Endometrial microvascular endothelial cells (primary cell): Measurements from ENCODE around the gene GLUD1. TPM values are rescaled to one million over a fixed set of nuclear protein-coding genes. Genes with fewer than 3 reads are reported as not detected.
"Not testable (repeated sequence)": the region's sequence is repeated elsewhere in the genome, so short reads cannot be mapped to it uniquely, and the experiment has no call there.

Source experiments
- in situ Hi-C: cut with HindIII; loops from 2 replicates; pipeline ENCODE4 v1.10.0; 2017; ENCODE audit warnings: low sequenced_read_pairs, low pct_unique_long_range_greater_than_20kb; ENCODE audit errors: inconsistent ontology term
- total RNA-seq: library from RNA; depleted of rRNA; stranded (reverse); fragments of >200 nt; gene quantifications from one replicate; pipeline ENCODE4 v1.2.3, GENCODE V29; 2015; ENCODE audit errors: inconsistent ontology term

Gene GLUD1
- total RNA-seq, 1 donor from 2014 or later: 146 TPM

DNA sequence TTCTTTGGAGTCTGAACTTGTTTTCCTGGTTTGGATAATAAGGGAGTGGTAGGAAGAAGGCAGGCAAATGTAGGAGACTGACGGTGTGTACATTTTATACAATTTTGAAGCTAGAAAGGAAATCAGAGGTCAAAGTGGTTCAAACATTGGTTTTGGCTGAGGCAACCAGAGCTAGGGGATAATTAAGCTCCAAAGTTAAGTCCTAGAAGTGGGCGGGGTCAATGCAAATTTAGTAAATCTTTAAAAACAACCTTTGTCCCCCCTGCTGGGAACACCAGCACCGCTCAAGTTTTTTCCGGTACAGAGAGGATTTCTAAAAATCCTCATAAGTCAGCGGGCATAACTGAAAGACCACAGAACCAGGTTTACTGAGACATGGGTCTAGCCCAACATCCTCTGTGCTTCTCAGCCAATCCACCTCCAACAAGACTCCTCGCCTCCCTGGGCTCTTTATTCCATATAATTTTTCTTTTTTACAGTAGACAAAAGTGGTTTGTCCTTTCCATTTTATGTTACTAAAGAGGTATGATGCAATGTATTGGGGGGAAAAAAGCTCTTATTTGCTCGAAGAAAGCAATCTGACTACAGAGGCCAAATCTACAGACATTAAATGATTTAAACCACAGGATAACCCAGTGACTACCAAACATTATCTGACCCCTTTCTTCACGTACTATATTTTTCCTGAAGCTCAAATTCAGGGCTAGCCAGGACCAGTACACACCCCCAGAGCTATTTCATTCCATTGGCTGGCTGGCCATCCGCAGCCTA is 1.6 kb downstream of the GLUD1 start:
- in situ Hi-C loops: no loop called here

DNA sequence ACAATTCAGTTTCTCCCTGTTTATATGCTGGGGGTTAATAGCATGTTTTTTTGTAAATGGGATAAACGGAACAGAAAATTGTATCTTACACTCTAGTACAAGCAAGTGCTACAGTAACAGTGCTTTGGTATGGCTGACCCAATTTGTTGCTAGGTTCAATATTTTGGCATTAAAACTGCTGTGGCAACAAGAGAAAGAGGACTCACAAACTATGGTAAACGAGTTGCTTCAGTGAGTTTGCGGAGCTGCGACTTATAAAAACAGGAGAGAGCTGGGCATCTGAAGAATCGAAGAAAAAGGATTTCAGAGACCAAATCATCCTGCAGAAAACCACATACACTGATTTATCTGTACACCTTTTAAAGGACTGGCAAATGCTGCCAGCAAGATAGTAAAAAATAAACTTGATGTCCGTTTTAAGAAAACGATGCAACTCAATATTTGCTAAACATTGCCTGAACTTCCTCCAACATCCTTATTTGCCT is 2.2 kb downstream of the GLUD1 start:
- in situ Hi-C loops: no loop called here

DNA sequence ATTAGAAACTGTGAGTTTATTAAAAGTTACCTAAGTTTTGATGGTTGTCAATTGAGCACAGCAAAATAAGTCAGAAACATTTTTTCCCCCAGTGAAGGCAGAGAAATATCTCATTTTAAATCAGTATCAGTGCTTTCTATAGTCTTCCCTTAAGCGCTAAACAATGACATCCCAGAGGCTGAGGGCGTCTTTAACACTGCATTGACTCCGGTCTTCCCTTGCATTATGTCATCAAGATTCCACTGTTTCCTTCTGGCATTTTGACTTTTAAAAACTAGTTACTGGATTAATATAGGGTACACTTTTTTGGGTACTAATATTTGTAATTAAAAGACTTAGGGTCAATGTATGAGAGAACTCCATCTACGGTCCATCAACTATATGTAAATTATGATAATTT is 3.9 kb downstream of the GLUD1 start:
- in situ Hi-C loops: no loop called here

DNA sequence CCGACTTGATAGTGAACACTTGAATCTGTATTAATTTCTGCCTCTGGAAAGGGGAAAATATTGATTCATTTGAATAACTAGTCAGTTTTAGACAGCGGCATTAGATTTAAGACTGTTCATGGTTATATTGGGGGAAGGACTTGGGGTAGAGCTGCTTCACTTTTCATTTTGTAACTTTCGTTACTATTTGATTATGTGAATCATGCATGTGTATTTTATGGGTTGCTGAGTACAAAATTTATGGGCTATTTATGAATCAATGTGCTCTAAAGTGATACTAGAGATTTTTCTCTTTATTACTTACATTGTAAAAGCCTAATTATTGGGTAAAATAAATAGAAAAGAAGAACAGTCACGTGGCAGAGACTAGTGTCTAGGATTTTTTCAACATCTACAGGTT is 4.9 kb downstream of the GLUD1 start:
- in situ Hi-C loops: no loop called here

DNA sequence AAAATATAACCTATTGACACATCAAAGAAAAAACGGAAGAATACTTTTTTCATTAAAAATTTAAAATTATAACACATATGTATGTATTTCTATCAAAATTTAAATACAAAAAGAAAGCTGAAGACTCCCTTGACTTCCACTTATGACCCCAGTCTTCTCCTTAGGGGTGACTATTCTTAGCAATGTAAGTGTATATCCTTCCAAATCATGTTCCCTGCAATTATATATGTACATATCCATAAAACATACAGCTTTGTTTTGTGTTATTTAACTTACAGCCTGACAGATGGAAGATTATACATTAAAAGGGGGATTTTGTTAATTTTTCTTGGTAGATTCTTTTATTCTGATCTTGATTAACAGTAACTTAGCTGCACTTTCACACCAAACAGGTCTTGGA is 9.1 kb downstream of the GLUD1 start:
- in situ Hi-C loops: no loop called here

DNA sequence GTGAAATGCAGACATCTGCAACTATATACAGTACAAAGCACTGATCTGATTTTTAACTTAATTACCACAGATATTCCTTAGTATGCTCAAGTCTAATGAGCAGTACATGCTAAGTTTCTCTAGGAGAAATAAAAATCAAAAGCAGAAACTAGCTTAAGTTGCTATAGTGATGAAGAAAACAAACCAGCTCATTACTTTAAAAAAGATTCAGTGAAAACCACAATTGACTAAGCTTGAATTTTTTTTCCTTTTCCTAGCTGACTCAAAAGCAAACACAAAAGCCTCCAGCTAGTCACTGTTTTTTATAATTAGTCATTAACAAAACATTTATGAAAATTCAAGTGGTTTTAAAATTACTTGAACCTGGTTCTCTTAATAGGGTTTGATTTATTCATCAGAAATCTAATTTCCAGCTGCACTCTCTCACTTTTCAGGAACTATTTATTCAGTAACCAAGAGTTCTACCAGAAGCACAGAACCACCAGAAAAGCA is 10.3 kb downstream of the GLUD1 start:
- in situ Hi-C loops: not testable (repeated sequence)

DNA sequence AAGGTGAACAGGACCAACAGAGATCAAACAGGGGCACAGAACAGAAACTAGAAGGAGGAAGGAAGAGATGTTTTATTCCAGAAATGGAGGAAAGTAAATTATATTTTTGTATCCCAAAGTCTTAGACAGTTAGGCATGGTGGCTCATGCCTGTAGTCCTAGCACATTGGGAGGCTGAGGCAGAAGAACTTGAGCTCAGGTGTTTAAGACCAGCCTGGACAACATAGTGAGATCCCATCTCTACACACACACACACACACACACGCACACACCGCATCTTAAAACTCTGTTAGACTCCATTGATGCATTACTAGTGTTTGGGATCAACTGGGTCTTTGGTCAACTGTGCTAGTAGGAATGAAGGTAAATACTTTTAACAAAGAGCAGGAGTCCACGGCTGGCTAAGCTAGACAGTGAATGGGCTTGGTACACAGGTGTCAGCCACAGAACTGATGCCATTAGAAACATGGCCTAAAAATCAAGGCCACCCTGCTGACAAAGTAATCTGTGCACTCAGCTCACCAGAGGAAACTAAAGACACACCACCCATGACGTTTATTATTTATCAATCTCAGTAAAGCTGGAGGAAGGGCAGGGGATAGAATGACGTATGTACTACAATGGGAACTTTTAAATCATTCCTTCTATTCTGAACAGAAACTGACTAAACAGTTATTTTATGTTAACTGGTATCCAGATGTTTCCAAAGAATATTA is 10.9 kb downstream of the GLUD1 start:
- in situ Hi-C loops: not testable (repeated sequence)

DNA sequence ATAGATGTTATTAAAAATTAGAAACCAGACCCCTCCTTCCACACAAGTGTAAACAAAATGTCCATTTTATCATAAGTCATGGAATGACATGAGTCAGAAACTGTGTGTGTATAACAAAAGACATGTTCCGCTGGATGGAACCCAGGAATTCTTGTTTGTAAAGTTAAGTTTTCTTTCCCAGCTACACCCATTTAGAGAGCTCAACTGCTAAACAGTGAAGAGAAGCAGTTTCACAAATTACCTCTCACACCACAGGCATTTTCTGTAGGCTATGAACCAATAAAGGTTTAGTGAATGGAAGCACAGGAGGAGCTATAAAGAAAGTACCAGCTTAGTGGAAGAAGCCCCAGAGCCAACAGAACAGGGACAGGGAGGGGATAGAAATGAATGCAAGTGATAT is 12.4 kb downstream of the GLUD1 start:
- in situ Hi-C loops: not testable (repeated sequence)

DNA sequence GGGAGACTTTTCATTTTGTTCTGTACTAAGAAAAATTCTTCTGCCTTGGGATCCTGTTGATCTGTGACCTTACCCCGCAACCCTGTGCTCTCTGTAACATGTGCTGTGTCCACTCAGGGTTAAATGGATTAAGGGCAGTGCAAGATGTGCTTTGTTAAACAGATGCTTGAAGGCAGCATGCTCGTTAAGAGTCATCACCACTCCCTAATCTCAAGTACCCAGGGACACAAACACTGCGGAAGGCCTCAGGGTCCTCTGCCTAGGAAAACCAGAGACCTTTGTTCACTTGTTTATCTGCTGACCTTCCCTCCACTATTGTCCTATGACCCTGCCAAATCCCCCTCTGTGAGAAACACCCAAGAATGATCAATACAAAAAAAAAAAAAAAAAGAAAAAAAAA is 13.1 kb downstream of the GLUD1 start:
- in situ Hi-C loops: not testable (repeated sequence)

DNA sequence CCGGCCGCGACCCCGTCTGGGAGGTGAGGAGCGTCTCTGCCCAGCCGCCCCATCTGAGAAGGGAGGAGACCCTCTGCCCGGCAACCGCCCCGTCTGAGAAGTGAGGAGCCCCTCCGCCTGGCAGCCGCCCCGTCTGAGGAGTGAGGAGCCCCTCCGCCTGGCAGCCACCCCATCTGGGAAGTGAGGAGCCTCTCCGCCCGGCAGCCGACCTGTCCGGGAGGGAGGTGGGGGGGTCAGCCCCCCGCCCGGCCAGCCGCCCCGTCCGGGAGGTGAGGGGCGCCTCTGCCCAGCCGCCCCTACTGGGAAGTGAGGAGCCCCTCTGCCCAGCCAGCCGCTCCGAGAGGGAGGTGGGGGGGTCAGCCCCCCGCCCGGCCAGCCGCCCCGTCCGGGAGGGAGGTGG is 14.0 kb downstream of the GLUD1 start:
- in situ Hi-C loops: not testable (repeated sequence)

DNA sequence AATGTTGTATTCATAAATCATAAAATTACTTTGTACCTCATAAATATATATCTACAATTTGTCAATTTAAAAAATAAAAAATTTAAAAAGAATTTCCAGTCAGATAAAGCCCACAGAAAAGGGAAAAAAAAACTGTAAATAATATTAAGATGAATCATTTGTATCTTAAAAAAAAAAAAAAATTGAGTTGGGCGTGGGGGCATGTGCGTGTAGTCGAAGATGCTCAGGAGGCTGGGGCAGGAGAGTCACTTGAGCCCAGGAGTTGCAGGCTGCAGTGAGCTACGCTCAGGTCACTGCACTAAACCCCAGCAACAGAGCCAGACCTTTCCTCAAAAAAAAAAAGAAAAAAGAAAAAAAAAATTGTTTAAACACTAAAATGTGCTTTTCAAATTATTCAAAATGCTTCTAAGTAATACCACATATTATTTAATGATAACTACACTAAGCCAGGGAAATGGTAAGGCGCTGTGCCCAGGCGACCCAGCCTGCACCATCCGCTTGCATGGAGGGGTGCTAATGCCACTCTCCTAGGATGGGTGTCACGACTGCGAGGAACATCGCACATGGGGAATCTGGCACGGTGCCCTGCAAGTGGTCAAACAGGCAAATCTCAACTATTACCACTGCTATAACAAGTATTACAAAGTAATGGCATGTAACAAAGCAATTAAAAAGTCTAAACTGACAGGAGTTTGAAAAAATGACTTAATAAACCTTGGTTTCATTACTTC is 15.4 kb downstream of the GLUD1 start:
- in situ Hi-C loops: no loop called here

DNA sequence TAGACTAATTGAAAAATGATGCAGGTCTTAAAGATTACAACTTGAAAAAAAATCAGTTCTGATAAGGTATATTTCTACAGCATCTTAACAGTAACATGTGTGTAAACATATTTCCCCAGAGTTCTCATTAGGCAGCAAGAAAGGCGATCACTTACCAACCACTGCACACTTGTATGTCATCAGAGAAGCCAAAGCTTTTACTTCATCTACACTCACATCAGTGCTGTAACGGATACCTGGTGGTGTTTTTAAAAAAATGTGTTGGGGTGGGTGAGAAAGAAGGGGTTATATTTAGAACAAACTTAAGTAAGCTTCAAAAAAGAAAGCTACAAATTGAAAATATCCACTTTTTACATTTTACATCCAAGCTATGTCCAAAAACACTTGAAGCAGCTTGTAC is 18.2 kb downstream of the GLUD1 start:
- in situ Hi-C loops: not testable (repeated sequence)

DNA sequence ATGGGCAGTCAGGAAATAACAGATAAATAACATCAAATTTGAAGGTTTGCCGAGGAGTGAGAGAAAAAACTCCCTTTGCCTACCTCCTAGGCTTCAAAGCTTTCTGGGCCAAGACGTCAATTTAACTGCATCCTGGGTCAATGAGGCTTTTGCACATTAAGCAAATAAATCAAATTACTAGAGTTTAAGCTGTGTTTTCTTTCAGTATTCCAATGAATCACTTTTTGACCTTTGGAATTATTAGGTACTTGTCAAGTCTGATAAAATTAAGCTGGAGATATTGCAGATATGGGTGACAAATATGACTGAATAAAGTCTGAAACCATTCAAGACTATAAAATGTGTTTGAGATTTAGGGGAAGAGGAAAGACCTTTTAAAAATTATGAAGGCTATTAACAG is 22.2 kb downstream of the GLUD1 start:
- in situ Hi-C loops: no loop called here

DNA sequence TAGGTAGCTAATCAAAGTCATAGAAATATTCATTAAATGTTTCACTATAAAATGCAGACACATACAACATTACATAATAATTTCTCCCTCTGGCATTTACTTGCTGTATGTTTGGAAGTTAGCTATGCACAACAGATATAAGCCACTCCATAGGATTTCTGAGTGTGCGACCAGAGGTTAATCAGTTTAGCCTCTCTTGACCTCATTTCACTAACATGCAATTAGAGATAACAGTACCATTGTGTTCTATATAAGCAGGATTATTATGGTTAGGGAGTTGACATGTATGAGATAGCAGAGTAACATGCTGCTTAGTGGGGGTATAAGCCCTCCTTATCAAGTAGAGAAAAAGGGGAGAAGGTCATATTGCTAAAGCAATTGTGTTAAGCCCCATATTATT is 26.4 kb downstream of the GLUD1 start:
- in situ Hi-C loops: no loop called here

DNA sequence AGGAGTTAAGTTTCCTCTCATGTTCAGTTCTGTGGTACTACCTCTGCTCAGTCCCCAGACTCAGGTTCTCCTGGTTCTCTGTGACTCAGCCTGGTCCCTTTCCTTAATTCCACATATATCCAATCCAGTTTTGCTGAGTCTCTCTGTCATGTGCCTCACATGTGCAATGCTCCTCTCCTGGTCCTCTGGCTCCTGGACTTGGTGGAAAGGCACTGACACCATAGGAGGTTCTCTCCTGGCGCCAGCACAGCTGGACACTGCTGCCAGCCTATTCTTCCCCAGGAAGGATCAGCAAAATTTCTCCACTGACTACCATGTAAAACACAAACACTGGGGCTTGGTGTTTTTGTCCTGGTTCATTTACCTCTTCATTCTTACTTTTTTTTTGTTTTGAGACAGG is 27.8 kb downstream of the GLUD1 start:
- in situ Hi-C loops: no loop called here

DNA sequence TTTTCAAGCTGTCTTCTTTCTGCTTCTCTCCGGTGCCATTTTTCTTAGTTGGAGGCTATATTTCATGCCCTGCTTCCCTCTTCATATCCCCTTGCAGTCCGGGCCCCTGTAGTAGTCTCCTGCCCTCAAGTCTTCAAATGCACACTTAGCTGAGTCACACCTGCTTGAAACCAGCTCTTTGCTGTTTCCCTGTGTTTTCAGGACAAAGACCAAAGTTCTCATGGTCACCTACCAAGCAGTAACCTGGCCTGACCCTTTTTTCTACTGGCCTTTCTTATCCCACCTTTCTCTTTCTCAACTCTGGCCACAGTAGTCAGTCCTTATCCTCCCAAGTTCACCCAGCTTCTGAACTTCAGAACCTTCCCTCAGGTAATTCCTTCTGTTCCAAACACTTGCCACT is 28.5 kb downstream of the GLUD1 start:
- in situ Hi-C loops: no loop called here

DNA sequence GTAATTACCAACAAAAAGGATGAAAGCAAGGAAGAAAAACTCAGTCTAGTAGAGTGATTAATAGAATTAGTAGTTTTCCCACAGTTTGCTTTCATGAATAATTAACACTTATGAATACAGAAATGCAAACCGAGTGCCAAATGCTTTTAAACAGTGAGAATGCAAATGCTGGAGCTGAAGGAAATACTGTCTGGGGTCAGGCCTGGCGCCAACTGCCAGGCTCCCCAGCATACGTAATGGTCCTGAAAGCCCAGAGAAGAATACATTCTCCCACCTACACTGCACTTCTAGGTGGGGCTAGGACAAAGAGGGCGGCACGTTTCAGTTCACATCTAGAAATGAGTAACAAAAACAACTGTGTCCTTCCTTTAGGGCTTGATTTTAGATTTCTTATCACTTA is 30.0 kb downstream of the GLUD1 start:
- in situ Hi-C loops: no loop called here

DNA sequence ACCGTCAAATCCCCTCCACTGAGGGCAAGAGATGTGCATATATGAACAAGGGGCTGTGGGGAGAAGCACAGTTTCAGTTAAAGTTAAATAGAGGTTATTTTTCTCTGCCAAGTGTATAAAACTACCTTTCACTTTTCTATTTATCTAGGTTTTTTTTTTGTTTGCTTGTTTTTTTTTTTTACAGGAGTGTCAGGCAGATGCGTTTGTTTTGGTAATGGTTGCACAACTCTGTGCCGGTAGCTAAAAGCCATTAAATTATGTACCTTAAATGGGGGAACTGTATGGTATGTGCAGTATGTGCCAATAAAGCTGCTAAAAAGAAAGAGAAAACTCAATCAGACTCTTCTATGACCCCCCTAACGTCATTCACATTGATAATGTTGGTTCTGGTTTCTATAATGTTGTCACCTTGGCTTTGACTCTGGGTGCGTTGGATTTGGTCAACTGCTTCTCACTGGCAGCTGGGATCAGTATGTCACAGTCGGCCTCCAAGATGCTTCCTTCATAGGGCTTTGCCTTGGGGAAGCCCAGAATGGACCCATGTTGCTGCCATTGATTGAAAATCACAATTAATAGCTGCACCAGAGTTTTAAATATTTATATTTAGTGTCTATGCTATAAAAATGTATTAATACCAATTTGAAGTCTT is 34.2 kb downstream of the GLUD1 start:
- in situ Hi-C loops: no loop called here

DNA sequence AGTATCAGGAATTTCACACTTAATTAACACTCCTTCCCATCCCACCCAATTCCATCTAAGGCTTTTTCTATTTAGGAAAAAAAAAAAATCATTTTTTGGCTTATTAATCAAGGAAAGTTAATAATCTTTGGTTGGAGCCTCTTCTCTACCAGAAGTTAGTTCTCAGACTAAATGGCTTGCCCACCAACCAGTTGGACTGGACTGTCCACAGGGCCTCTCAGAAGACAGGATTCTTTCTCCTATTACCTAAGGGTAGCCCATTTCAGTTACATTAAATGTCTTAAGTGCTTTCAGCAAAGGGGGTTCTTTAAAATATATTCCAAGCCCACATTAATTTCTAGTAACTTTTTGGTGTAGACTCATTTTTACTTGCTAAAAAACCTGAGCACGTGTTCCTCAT is 35.2 kb downstream of the GLUD1 start:
- in situ Hi-C loops: no loop called here
